ENCODE data around the gene RBP5. TPM values are rescaled to one million over a fixed set of nuclear protein-coding genes. Genes with fewer than 3 reads are reported as not detected.

The RBP5 gene
- total and polyA plus RNA-seq, 10 of the 15 experiments (the other 5 are each of a cell fraction or from before 2014, with no cell fraction given): 0.11 to 1.1 (median 0.31) TPM; not detected in 4

DNA sequence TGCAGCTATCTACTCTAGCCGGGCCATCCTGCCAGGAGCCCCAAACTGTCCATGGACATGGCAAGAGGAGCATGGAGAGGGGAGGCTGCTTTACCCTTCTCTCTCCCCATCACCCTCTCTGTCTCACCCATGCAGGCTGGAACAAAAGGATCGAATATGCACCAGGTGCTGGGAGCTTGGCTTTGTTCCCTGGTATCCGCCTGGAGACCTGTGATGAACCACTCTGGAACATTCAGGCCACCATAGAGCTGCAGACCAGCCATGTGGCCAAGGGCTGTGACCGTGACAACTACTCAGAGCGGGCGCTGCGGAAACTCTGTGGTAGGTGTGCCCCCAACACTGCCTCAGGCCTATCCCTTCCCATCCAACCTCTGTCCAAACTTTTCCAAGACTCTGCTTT, 7.4 kb upstream of the RBP5 start (continued):
- TF ChIP-seq TCF7 (IDR thresholded peaks at IDR 0.05; ENCODE audit: borderline replicate concordance): no peak
- no peak for TF ChIP-seq TBL1XR1 (IDR thresholded peaks at IDR 0.05; ENCODE audit: low read depth, low read length)
- TF ChIP-seq POLR2A (IDR thresholded peaks at IDR 0.05; ENCODE audit: low read depth, low read length): no peak
- TF ChIP-seq, protein P1, sequence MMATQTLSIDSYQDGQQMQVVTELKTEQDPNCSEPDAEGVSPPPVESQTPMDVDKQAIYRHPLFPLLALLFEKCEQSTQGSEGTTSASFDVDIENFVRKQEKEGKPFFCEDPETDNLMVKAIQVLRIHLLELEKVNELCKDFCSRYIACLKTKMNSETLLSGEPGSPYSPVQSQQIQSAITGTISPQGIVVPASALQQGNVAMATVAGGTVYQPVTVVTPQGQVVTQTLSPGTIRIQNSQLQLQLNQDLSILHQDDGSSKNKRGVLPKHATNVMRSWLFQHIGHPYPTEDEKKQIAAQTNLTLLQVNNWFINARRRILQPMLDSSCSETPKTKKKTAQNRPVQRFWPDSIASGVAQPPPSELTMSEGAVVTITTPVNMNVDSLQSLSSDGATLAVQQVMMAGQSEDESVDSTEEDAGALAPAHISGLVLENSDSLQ (IDR thresholded peaks at IDR 0.05): no peak
- TF ChIP-seq CREM (IDR thresholded peaks at IDR 0.05; ENCODE audit: low read depth): no peak
- TF ChIP-seq, protein P2, sequence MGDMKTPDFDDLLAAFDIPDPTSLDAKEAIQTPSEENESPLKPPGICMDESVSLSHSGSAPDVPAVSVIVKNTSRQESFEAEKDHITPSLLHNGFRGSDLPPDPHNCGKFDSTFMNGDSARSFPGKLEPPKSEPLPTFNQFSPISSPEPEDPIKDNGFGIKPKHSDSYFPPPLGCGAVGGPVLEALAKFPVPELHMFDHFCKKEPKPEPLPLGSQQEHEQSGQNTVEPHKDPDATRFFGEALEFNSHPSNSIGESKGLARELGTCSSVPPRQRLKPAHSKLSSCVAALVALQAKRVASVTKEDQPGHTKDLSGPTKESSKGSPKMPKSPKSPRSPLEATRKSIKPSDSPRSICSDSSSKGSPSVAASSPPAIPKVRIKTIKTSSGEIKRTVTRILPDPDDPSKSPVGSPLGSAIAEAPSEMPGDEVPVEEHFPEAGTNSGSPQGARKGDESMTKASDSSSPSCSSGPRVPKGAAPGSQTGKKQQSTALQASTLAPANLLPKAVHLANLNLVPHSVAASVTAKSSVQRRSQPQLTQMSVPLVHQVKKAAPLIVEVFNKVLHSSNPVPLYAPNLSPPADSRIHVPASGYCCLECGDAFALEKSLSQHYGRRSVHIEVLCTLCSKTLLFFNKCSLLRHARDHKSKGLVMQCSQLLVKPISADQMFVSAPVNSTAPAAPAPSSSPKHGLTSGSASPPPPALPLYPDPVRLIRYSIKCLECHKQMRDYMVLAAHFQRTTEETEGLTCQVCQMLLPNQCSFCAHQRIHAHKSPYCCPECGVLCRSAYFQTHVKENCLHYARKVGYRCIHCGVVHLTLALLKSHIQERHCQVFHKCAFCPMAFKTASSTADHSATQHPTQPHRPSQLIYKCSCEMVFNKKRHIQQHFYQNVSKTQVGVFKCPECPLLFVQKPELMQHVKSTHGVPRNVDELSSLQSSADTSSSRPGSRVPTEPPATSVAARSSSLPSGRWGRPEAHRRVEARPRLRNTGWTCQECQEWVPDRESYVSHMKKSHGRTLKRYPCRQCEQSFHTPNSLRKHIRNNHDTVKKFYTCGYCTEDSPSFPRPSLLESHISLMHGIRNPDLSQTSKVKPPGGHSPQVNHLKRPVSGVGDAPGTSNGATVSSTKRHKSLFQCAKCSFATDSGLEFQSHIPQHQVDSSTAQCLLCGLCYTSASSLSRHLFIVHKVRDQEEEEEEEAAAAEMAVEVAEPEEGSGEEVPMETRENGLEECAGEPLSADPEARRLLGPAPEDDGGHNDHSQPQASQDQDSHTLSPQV (IDR thresholded peaks at IDR 0.05): no peak
- no peak for TF ChIP-seq ZSCAN29 (IDR thresholded peaks at IDR 0.05)
- TF ChIP-seq CHD4 (IDR thresholded peaks at IDR 0.05): no peak
- TF ChIP-seq, protein P3, sequence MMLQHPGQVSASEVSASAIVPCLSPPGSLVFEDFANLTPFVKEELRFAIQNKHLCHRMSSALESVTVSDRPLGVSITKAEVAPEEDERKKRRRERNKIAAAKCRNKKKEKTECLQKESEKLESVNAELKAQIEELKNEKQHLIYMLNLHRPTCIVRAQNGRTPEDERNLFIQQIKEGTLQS (IDR thresholded peaks at IDR 0.05; ENCODE audit: borderline replicate concordance, extremely low read depth, low read depth, low read length): no peak
